ENCODE results near the gene JUN. TPM values are rescaled to one million over a fixed set of nuclear protein-coding genes. Genes with fewer than 3 reads are reported as not detected.

The JUN gene
- total RNA-seq, 1 experiment from 2014 or later = 14.2 TPM

GRCh38 chr1:58779801-58780382, 4.0 kb downstream of the JUN start:
- H3K14ac ChIP-seq (ENCODE audit: insufficient read depth, low read length) = no peak overlapping the region
- peaks cover 4 to 7% of the 10 kb centered on the region in 2 experiments; a peak in 2 of 5 replicates for H3K9me3 Mint-ChIP-seq
- H3K18ac ChIP-seq (ENCODE audit: insufficient read length, low read depth, low read length) = no peak overlapping the region
- H3K27me3 Mint-ChIP-seq (ENCODE audit: low read depth) = peaks cover 28% of the 10 kb centered on the region
- peak; percentile 31 for DNase-seq
- H3K27me3 ChIP-seq (ENCODE audit: insufficient read depth, low read length) = peaks cover 12% of the 10 kb centered on the region; the same call in 1 of the 2 replicates
- H4K5ac ChIP-seq (ENCODE audit: insufficient read length, low read depth, low read length) = no peak overlapping the region
- H3K23ac ChIP-seq (ENCODE audit: insufficient read length, low read depth, low read length) = no peak overlapping the region
- no peak overlapping the region for H2BK15ac ChIP-seq (ENCODE audit: low read depth, low read length)
- H3K4me1 Mint-ChIP-seq = peaks cover 12 to 23% of the 10 kb centered on the region in 2 experiments
- no peak overlapping the region for H3K4ac ChIP-seq (ENCODE audit: low read depth, low read length)
- no peak overlapping the region for H4K91ac ChIP-seq (ENCODE audit: insufficient read length, low read depth, low read length)
- no peak overlapping the region for H3K27ac ChIP-seq (ENCODE audit: insufficient read length, low read depth, low read length)
- no CpG with 5 or more reads among the region's 4 CpGs for WGBS (ENCODE audit: extremely low coverage, insufficient read length, low lambda C conversion rate)
- no peak overlapping the region for H3K4me2 ChIP-seq (ENCODE audit: insufficient read depth, insufficient read length, low read length)
- no peak overlapping the region for H3K56ac ChIP-seq (ENCODE audit: insufficient read length, low read depth, low read length)
- no peak overlapping the region for H2AK5ac ChIP-seq (ENCODE audit: insufficient read length, low read length)
- H2BK5ac ChIP-seq (ENCODE audit: insufficient read length, low read length) = no peak overlapping the region
- no peaks in the 10 kb centered on the region; the same call in 1 of the 2 replicates for H3K79me2 ChIP-seq (ENCODE audit: insufficient read depth, low read length)
- H3K4me1 ChIP-seq (ENCODE audit: insufficient read depth, low read length) = peaks cover 2% of the 10 kb centered on the region; the same call in 1 of the 2 replicates
- H3K9me3 ChIP-seq (ENCODE audit: control insufficient read depth, low read depth, low read length) = no peaks in the 10 kb centered on the region
- H4K20me1 ChIP-seq (ENCODE audit: control insufficient read depth, insufficient read depth, insufficient read length) = no peaks in the 10 kb centered on the region
- H2AFZ ChIP-seq (ENCODE audit: low read length) = no peak overlapping the region
- H2BK12ac ChIP-seq (ENCODE audit: insufficient read length, low read depth, low read length) = no peak overlapping the region
- no peak overlapping the region for H3K4me3 Mint-ChIP-seq
- TF ChIP-seq CTCF (conservative IDR thresholded peaks at IDR 0.05) = no peak
- H3K27ac Mint-ChIP-seq = no peak overlapping the region
- no peak overlapping the region for H2BK20ac ChIP-seq (ENCODE audit: low read depth, low read length, poor library complexity, severe bottlenecking)
- no peak overlapping the region for H2BK120ac ChIP-seq (ENCODE audit: low read depth, low read length, poor library complexity, severe bottlenecking)
- H3T11ph ChIP-seq (ENCODE audit: low read length) = no peak overlapping the region
- H3K36me3 Mint-ChIP-seq (ENCODE audit: insufficient read depth in 1 of 3, low read depth in 3 of 3) = peaks cover 0 to 9% (median 6%) of the 10 kb centered on the region in 3 experiments; a peak in 4 of 7 replicates
- no peak overlapping the region for H4K8ac ChIP-seq (replicated peaks; ENCODE audit: insufficient read length, low read depth, low read length)
- no peaks in the 10 kb centered on the region for H3K79me1 ChIP-seq (ENCODE audit: insufficient read depth, low read depth, low read length, poor library complexity, severe bottlenecking)
- no peak overlapping the region for H3K9ac ChIP-seq (ENCODE audit: extremely low read depth, insufficient read length, low read length)
- peaks cover 25% of the 10 kb centered on the region for H3K23me2 ChIP-seq (ENCODE audit: insufficient read length, low read depth, low read length, poor library complexity, severe bottlenecking)

Measured in H9 (cell line).